GM21515 (cell line): ENCODE results near the gene MAGEC3.

Experiments used
- ATAC-seq: cut with Tn5 transposase; IDR thresholded peaks from one replicate; pipeline ENCODE4 v1.9.1; 2021; ENCODE audit not compliant: unreplicated experiment

The MAGEC3 gene

DNA sequence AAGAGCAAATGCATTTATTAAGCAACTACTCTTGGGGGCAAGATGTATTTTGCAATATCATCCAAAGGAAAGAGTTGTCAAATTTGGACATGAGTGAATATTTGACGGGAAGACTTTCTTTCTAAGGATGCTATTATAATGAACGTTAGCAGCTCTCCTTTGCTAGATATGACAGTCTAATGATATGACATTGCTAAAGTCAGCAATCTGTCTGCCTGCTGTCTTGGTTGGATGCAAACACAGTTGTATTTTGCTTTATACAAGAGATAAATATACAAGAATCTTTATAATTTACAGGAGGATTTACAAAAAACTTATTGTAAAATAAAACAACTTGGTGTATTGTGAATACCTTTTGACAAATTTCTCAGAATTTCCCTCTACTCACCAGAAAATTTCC, 103.1 kb downstream of the MAGEC3 start:
- no peak for ATAC-seq

DNA sequence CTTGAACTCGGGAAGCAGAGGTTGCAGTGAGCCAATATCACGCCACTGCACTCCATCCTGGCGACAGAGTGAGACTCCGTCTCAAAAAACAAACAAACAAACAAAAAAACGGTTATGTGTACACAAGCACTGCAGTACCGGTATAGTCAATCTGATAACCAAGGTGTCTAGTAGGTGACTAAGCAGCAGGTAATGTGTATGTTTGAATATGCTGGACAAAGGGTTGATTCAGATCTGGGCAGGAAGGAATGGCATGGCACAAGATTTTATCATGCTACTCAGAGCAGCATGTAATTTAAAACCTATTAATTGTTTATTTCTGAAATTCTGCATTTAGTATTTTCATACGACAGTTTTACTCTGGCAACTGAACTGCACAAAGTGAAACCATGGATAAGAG, 107.3 kb downstream of the MAGEC3 start:
- no peak for ATAC-seq

DNA sequence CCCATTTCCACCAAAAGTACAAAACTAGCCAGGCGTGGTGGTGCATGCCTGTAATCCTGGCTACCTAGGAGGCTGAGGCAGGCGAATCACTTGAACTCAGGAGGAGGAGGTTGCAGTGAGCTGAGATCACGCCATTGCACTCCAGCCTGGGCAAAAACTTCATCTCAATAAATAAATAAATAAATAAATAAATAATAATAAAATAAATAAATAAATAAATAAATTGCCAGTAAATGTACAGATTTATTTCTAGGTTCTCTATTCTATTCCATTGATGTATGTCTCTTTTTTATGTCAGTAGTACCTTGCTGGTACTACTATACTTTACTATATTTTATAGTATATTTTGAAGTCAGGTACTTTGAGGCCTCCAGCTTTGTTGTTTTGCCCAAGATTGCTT, 109.2 kb downstream of the MAGEC3 start:
- ATAC-seq, result no peak
